ENCODE data around the gene KIF3B.
"Not testable (repeated sequence)": the region's sequence is repeated elsewhere in the genome, so short reads cannot be mapped to it uniquely, and the experiment has no call there.

The KIF3B gene

DNA sequence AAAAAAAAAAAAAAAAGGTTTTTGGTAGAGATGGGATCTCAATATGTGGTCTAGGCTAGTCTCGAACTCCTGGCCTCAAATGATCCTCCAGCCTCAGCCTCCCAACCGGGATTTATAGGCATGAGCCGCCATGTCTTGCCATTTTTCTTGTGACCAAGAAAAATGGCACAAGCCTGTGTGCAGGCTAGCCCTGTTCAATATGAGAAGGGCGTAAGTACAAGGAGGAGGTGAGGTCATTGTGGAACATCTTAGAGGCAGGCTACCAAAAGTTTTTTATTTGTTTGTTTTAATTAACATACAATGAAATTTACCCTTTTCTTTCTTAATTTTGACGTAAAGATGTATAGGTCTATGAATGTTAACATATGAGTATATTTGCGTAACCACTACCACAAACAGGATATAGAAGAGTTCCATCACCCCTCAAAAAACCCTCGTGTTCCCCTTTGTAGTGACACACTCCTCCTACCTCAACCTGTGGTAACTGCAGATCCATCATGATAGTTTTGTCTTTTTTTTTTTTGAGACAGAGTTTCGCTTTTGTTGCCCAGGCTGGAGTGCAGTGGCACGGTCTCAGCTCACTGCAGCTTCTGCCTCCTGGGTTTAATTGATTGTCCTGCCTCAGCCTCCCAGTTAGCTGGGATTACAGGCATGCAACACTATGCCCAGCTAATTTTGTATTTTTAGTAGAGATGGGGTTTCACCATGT is 28.3 kb upstream of the KIF3B start:
- peak; percentile 89 to 95 for ATAC-seq

DNA sequence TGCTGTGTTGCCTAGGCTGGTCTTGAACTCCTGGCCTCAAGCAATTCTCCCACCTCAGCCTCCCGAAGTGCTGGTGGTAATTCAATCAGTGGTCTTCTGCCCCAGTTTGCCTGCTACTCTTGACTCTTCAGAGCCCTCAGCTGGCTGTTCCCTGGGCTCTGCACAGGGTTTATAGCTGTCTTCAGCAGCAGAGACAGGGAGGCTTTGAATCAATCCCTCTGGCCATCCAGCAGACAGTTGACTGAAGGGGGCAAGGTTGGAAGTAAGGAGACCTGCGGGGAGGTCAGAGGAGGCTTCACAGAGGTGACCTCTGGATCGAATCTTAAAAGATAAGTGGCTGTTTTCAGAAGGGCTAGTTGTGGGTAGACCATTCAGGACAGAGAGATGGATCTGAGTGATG is 26.0 kb upstream of the KIF3B start:
- ATAC-seq = no peak

DNA sequence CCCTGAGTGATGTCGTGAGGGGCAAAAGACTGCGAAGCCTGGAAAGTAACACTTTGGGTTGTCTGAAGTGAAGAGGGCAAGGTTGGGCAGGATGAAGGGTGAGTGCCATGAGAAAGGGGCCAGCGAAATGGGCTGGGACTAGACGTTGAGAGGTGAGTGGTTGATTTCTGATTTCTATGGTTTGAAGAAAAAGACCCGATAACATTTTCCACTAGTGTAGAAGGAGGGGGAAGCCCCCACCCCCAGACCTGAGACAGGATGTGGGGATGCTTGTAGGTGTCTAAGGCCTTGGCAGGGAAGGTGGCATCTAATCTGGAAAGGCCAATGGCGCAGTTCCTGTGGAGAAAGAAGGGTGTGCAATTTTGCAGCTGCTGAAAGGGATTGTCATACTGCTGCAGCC is 25.3 kb upstream of the KIF3B start:
- ATAC-seq = peak; percentile 39 to 52

DNA sequence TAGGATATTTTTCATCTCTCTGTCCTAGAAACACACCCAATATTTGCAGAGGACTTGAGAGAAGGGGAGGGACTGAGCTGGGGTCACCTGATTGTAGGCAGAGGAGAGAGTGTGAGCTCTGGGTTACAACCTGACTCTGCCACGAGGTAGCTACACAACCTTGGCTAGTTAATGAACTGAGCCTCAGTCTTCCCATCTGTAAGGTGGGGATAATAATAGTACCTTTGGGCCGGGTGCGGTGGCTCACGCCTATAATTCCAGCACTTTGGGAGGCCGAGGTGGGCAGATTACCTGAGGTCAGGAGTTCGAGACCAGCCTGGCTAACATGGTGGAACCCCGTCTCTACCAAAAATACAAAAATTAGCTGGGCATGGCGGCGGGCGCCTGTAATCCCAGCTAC is 16.5 kb upstream of the KIF3B start:
- ATAC-seq = not testable (repeated sequence)

- ATAC-seq = no peak
These were observed 15.8 kb upstream of the KIF3B start for GRCh38 chr20:32261644-32262043.

GRCh38 chr20:32263398-32263954 is 14.0 kb upstream of the KIF3B start:
- no peak for ATAC-seq

DNA sequence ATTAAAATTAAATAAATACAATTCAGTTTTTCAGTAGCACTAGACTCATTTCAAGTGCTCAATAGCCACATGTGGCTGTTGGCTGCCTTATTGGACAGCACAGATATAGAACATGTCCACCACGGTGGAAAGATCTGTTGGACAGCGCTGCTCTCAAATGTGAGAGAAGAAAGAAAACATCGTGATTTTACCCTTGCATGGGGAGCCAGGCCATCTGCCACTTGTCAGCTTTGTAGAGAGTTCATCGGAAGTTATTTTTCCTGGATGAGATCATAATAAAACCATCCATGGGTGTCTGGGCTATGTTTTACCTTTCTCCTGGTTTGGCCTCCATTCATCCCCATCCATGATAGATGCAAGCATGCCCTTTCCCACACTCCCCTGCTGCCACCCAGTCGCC is 5.8 kb upstream of the KIF3B start:
- no peak for ATAC-seq

DNA sequence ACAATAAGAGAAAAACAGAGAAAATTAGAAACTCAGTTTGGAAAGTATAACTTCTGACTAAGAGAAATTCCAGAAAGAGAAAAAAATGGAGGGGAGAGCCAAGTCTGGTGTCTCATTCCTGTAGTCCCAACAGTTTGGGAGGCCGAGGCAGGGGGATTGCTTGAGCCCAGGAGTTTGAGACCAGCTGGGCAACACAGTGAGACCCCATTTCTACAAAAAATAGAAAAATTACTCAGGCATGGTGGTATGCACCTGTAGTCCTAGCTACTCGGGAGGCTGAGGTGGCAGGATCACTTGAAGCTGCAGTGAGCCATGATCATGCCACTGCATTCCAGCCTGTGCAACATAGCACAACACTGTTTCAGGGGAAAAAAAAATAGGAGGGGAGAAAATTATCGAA is 3.1 kb upstream of the KIF3B start:
- ATAC-seq = no peak

DNA sequence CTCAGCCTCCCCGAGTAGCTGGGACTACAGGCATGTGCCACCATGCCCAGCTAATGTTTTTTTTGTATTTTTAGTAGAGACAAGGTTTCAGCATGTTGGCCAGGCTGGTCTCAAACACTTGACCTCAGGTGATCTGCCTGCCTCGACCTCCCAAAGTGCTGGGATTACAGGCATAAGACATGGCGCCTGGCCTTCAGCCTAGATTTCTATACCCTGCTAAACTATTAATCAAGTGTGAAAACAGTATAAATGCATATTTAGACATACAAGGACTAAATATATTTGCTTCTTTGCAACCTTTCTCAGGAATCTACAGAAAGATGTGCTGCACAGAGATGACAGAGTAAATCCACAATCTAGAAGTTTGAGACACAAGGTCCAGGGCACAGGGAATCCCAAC is 2.3 kb upstream of the KIF3B start:
- not testable (repeated sequence) for ATAC-seq

- peak; percentile 35 to 36 for ATAC-seq
These were observed 770 bp downstream of the KIF3B start for GRCh38 chr20:32278199-32278643.

DNA sequence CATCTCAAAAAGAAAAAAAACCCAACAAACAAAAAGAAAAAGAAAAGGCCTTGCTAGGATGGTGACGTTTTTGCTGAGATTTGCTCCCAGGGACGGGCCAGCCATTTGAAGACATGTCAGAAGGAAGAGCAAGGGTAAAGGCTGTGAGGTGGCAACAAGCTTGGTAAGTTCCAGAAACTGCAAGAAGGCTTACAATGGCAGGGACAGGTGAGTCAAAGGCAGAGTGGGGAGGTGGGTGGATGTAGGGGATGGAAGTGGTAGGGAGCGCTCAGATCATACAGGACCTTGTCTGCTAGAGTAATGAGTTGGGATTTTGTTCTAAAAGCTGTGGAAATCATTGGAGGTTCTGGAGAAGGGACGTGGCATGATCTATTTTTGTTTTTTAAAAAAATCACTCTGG is 4.3 kb downstream of the KIF3B start:
- ATAC-seq = no peak

DNA sequence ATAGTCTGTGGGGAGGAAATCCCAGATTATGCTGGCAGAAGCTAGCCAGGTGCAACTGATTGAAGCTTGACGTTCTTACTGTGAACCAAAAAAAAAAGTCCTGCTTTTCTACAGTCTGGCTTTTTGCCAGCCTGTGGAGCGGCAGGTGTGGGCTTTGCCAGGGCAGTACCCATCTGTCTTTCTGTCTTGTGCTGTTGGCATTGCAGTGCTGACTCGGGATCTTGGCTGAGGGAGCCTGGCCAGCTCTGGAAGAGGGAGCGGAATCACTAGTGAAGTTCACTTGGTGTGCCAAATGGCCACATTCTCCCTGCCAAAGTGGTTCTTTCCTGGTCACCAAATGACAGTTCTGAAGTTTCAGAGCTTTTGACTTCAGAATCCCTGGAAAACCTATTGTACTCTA is 5.0 kb downstream of the KIF3B start:
- ATAC-seq = no peak

DNA sequence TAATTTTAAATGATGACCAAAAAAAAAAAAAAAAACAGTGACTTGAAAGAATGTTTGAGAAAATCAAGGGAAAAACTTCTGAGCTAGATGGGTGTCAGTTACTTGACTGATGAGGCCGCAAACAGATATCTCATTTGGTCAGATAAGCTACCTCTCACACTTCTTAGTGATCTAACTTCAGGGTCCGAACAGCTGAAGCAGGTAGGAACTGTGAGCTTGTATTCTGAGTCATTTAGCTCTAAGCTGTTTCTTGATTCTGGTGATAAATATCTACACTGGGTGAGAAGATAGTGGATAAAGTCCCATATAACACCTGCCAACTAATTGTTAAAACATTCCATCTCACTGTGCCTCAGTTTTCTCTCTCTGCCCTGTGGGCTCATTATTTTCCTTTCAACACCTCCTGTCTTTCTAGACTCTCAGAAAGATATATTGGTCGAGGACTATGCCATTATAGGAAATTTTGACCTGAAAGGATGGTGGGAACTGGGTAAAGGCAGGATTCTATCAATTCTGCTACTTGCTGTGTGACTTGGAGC is 7.7 kb downstream of the KIF3B start:
- ATAC-seq = peak; percentile 61 to 62

- ATAC-seq = peak; percentile 86 to 91
These were observed 8.3 kb downstream of the KIF3B start for GRCh38 chr20:32285621-32286371.

- no peak for ATAC-seq
These were observed 9.8 kb downstream of the KIF3B start for GRCh38 chr20:32287231-32287638.

GRCh38 chr20:32288225-32288849 is 10.9 kb downstream of the KIF3B start:
- no peak for ATAC-seq

GRCh38 chr20:32289299-32289660 is 11.8 kb downstream of the KIF3B start:
- ATAC-seq = not testable (repeated sequence)

- no peak for ATAC-seq
These were observed 12.4 kb downstream of the KIF3B start for GRCh38 chr20:32289661-32290431.

GRCh38 chr20:32291166-32291565 is 13.7 kb downstream of the KIF3B start:
- peak; percentile 60 to 81 for ATAC-seq

GRCh38 chr20:32292548-32292947 is 15.1 kb downstream of the KIF3B start:
- no peak for ATAC-seq

GRCh38 chr20:32294071-32294470 is 16.6 kb downstream of the KIF3B start:
- no peak for ATAC-seq

- ATAC-seq = no peak
These were observed 19.0 kb downstream of the KIF3B start for GRCh38 chr20:32296412-32296811.

All from activated CD4-positive, CD25-positive, alpha-beta regulatory T cell treated with anti-CD3 and anti-CD28 coated beads, Interleukin-2, amount 50 U/mL, for 24 hours (primary cell).